Upper lobe of left lung (tissue), 6 donors: ENCODE measurements around the gene FAHD2A. TPM values are rescaled to one million over a fixed set of nuclear protein-coding genes. Genes with fewer than 3 reads are reported as not detected.

Experiments
- ATAC-seq, 2 donors: fragments of 200-7000 bp; cut with Tn5 transposase; one replicate each; pipeline ENCODE4 v1.9.1; 2022; ENCODE audit warnings: mild to moderate bottlenecking in 2 of 2, moderate library complexity in 2 of 2; ENCODE audit not compliant: low FRiP score in 2 of 2
- DNase-seq, 2 donors: peaks; one replicate each; pipeline ENCODE4 v3.0.0-alpha.2; 2019 to 2020
- H3K27ac ChIP-seq, 4 donors: fragments of 200-600 bp; sonication (generic); one replicate each; pipeline ENCODE4 v1.5.1; 2016 to 2019
- H3K27me3 ChIP-seq, 4 donors: fragments of 200-600 bp; sonication (generic); one replicate each; pipeline ENCODE4 v1.5.1; 2017 to 2019
- H3K36me3 ChIP-seq, 4 donors: fragments of 200-600 bp; sonication (generic); one replicate each; pipeline ENCODE4 v1.5.1; 2016 to 2019
- H3K4me1 ChIP-seq, 4 donors: fragments of 200-600 bp; sonication (generic); one replicate each; pipeline ENCODE4 v1.5.1; 2018 to 2019
- H3K4me3 ChIP-seq, 4 donors: fragments of 200-600 bp; sonication (generic); one replicate each; pipeline ENCODE4 v1.5.1; 2017 to 2019; ENCODE audit warnings: mild to moderate bottlenecking in 2 of 4, moderate library complexity in 1 of 4
- H3K9me3 ChIP-seq, 4 donors: fragments of 200-600 bp; sonication (generic); one replicate each; pipeline ENCODE4 v1.5.1; 2018 to 2019
- CTCF ChIP-seq, 6 experiments: fragments of 450-650 bp in 4 of 6; fragments of 200-600 bp in 2 of 6; sonication (generic) in 2 of 6; IDR thresholded peaks; one replicate each; pipeline ENCODE4 v1.5.1; 2016 to 2019; ENCODE audit warnings: antibody characterized with exemption in 6 of 6
- EP300 ChIP-seq, 4 donors: sonication (generic); formaldehyde crosslinking; IDR thresholded peaks; one replicate each; pipeline ENCODE4 v1.5.1; 2017; ENCODE audit warnings: antibody characterized with exemption in 4 of 4, control low read depth in 2 of 4
- POLR2A ChIP-seq, 4 donors: fragments of 450-650 bp; IDR thresholded peaks; one replicate each; pipeline ENCODE4 v1.5.1; 2016 to 2017; ENCODE audit warnings: antibody characterized with exemption in 4 of 4, mild to moderate bottlenecking in 2 of 4
- POLR2AphosphoS5 ChIP-seq, 2 donors: sonication (generic); formaldehyde crosslinking; IDR thresholded peaks; one replicate each; pipeline ENCODE4 v1.5.1; 2017; ENCODE audit warnings: antibody characterized with exemption in 2 of 2
- WGBS, 2 donors: methylation state at CpG; one replicate each; pipeline ENCODE4 v1.1.5; 2017 to 2018; 5-methylcytosine and 5-hydroxymethylcytosine counted together
- total RNA-seq, 6 donors: library from RNA; depleted of rRNA in 4 of 6; stranded (reverse); fragments of >200 nt in 4 of 6; gene quantifications; one replicate each; pipeline versions ENCODE4 v1.1.0 to v1.2.1, GENCODE V29; 2016 to 2021
- donor health status: DM: no; HTN: no; CAD: no; lungs with moderate emphysema.
- donor health status: DM: no; HTN: yes; CAD: no; lungs with severe emphysema.

Gene FAHD2A
- total RNA-seq, 6 donors from 2014 or later = 18.9 to 23.3 (median 22.2) TPM

GRCh38 chr2:95359501-95359930 is 43.0 kb upstream of the FAHD2A start:
- Histone ChIP-seq H3K27ac (no peak overlapping the region), H3K4me1 (no peaks in the 10 kb centered on the region), H3K36me3 (no peaks in the 10 kb centered on the region), H3K9me3 (no peaks in the 10 kb centered on the region), H3K4me3 (no peak overlapping the region), H3K27me3 (no peaks in the 10 kb centered on the region)
- 50 to 76% methylated on average over 1 to 5 of the region's 5 CpGs for WGBS, 2 donors
- TF ChIP-seq POLR2A (IDR thresholded peaks at IDR 0.05) (no peak), EP300 (IDR thresholded peaks at IDR 0.05) (no peak), CTCF (IDR thresholded peaks at IDR 0.05) (no peak), POLR2AphosphoS5 (IDR thresholded peaks at IDR 0.05) (no peak)
- ATAC-seq (peak in 1 of 2 donors; percentile 21), DNase-seq (peak; percentile 8 to 36)

- no peak overlapping the region for H3K27ac ChIP-seq
- H3K36me3 ChIP-seq = no peaks in the 10 kb centered on the region
These were observed 41.1 kb upstream of the FAHD2A start for GRCh38 chr2:95361216-95361980.

GRCh38 chr2:95362486-95362885 is 40.0 kb upstream of the FAHD2A start:
- TF ChIP-seq EP300 (IDR thresholded peaks at IDR 0.05) (no peak), POLR2AphosphoS5 (IDR thresholded peaks at IDR 0.05) (no peak), CTCF (IDR thresholded peaks at IDR 0.05) (no peak), POLR2A (IDR thresholded peaks at IDR 0.05) (no peak)
- Histone ChIP-seq H3K4me1 (no peaks in the 10 kb centered on the region), H3K27ac (no peak overlapping the region), H3K27me3 (no peaks in the 10 kb centered on the region), H3K36me3 (no peaks in the 10 kb centered on the region), H3K9me3 (no peaks in the 10 kb centered on the region), H3K4me3 (no peak overlapping the region)
- DNase-seq (peak in 1 of 2 donors; percentile 6), ATAC-seq (no peak)
- WGBS, 2 donors = 84 to 86% methylated on average over 9 of the region's 9 CpGs

More at GRCh38 chr2:95361216-95361980, 41.1 kb upstream of the FAHD2A start:
- Histone ChIP-seq H3K4me1 (no peaks in the 10 kb centered on the region), H3K9me3 (no peaks in the 10 kb centered on the region), H3K4me3 (no peak overlapping the region), H3K27me3 (no peaks in the 10 kb centered on the region)
- DNase-seq = peak in 1 of 2 donors; percentile 17
- no peak for TF ChIP-seq CTCF (IDR thresholded peaks at IDR 0.05)
- no peak for TF ChIP-seq EP300 (IDR thresholded peaks at IDR 0.05)
- TF ChIP-seq POLR2AphosphoS5 (IDR thresholded peaks at IDR 0.05) = no peak
- no peak for TF ChIP-seq POLR2A (IDR thresholded peaks at IDR 0.05)
- no peak for ATAC-seq
- 80 to 87% methylated on average over 9 of the region's 9 CpGs for WGBS, 2 donors

- H3K9me3 ChIP-seq = no peaks in the 10 kb centered on the region
- H3K4me3 ChIP-seq = no peak overlapping the region
- no peaks in the 10 kb centered on the region for H3K36me3 ChIP-seq
- 62 to 73% methylated on average over 6 of the region's 6 CpGs for WGBS, 2 donors
- TF ChIP-seq CTCF (IDR thresholded peaks at IDR 0.05) = no peak
- no peak for TF ChIP-seq POLR2AphosphoS5 (IDR thresholded peaks at IDR 0.05)
- no peak for TF ChIP-seq EP300 (IDR thresholded peaks at IDR 0.05)
- peaks cover 0 to 1% (median 0%) of the 10 kb centered on the region in 4 donors for H3K27me3 ChIP-seq
- DNase-seq (peak in 1 of 2 donors; percentile 6), ATAC-seq (no peak)
- H3K27ac ChIP-seq = no peak overlapping the region
- H3K4me1 ChIP-seq = no peaks in the 10 kb centered on the region
These were observed 36.0 kb upstream of the FAHD2A start for GRCh38 chr2:95366514-95366913.
